WTC11 (cell line): ENCODE data around the gene C17orf67. TPM values are rescaled to one million over a fixed set of nuclear protein-coding genes. Genes with fewer than 3 reads are reported as not detected.
A peak's percentile ranks its signal among the peaks of the same experiment; 100 is the strongest.

Experiments used
- ATAC-seq: fragments of 200-7000 bp; cut with Tn5 transposase; 2 replicates; pipeline ENCODE4 v1.10.0; 2021; ENCODE audit warnings: mild to moderate bottlenecking, moderate library complexity
- CTCF ChIA-PET: fragments of 300-600 bp; sonication (Branson Sonifier 250); formaldehyde crosslinking; loops from one replicate; lab custom pipeline; 2021; ENCODE audit warnings: antibody characterized with exemption; lab: Charles Lee
- POLR2A ChIA-PET: fragments of 350-600 bp; sonication (Branson Sonifier 250); formaldehyde crosslinking; loops from one replicate; lab custom pipeline; 2021; ENCODE audit warnings: antibody characterized with exemption; lab: Charles Lee
- DNase-seq: peaks from one replicate; pipeline ENCODE4 v3.0.0; 2021; ENCODE audit warnings: low spot score
- H3K27ac Mint-ChIP-seq: 2 replicates; pipeline ENCODE4 v1.8.0; 2021; ENCODE audit warnings: mixed read lengths
- H3K27me3 Mint-ChIP-seq: 2 replicates; pipeline ENCODE4 v1.8.0; 2021; ENCODE audit warnings: low read depth, mild to moderate bottlenecking, moderate library complexity, mixed read lengths
- H3K36me3 Mint-ChIP-seq: 2 replicates; pipeline ENCODE4 v1.8.0; 2021; ENCODE audit warnings: mixed read lengths
- H3K4me1 Mint-ChIP-seq: 2 replicates; pipeline ENCODE4 v1.8.0; 2022; ENCODE audit warnings: mixed read lengths
- H3K4me3 Mint-ChIP-seq: 2 replicates; pipeline ENCODE4 v1.8.0; 2021; ENCODE audit warnings: mild to moderate bottlenecking, moderate library complexity, mixed read lengths
- H3K9me3 Mint-ChIP-seq: 2 replicates; pipeline ENCODE4 v1.8.0; 2021; ENCODE audit warnings: mixed read lengths
- GABPB1 ChIP-seq: sonication (generic); formaldehyde crosslinking; IDR thresholded peaks from 2 replicates; pipeline ENCODE4 v1.8.1; 2023; ENCODE audit warnings: mild to moderate bottlenecking, missing genetic modification reagents
- GTF2I ChIP-seq: fragments of 250-450 bp; sonication (Bioruptor Pico); conservative IDR thresholded peaks from 2 replicates; pipeline ENCODE4 v1.4.0; 2021; ENCODE audit warnings: mild to moderate bottlenecking
- HMGA2 ChIP-seq: fragments of 250-450 bp; sonication (Bioruptor Pico); IDR thresholded peaks from 2 replicates; pipeline ENCODE4 v1.4.0; 2021; ENCODE audit warnings: mild to moderate bottlenecking, moderate library complexity
- KAT7 ChIP-seq: sonication (generic); formaldehyde crosslinking; IDR thresholded peaks from 2 replicates; pipeline ENCODE4 v1.8.1; 2023; ENCODE audit warnings: missing genetic modification reagents, mild to moderate bottlenecking, borderline replicate concordance
- NFE2L1 ChIP-seq: sonication (generic); formaldehyde crosslinking; IDR thresholded peaks from 2 replicates; pipeline ENCODE4 v1.8.1; 2023; ENCODE audit warnings: missing genetic modification reagents
- PRRX2 ChIP-seq: fragments of 250-450 bp; sonication (Bioruptor Pico); IDR thresholded peaks from 2 replicates; pipeline ENCODE4 v1.8.0; 2021; ENCODE audit warnings: mild to moderate bottlenecking
- SMAD4 ChIP-seq: sonication (generic); formaldehyde crosslinking; IDR thresholded peaks from 2 replicates; pipeline ENCODE4 v1.8.0; 2022; ENCODE audit warnings: mild to moderate bottlenecking, missing genetic modification reagents
- SP1 ChIP-seq: sonication (generic); formaldehyde crosslinking; conservative IDR thresholded peaks from 2 replicates; pipeline ENCODE4 v1.8.1; 2022; ENCODE audit warnings: missing genetic modification reagents
- ZNF121 ChIP-seq: sonication (generic); formaldehyde crosslinking; IDR thresholded peaks from 2 replicates; pipeline ENCODE4 v1.8.0; 2023; ENCODE audit warnings: missing genetic modification reagents
- ZNF317 ChIP-seq: sonication (generic); formaldehyde crosslinking; IDR thresholded peaks from 2 replicates; pipeline ENCODE4 v1.8.1; 2023; ENCODE audit warnings: low read depth, mild to moderate bottlenecking, moderate library complexity, missing genetic modification reagents, borderline replicate concordance
- total RNA-seq: library from RNA; stranded (reverse); gene quantifications from 3 replicates; pipeline ENCODE4 v1.2.3, GENCODE V29; 2021
- TF ChIP-seq, protein P1 (sequence below): sonication (generic); formaldehyde crosslinking; IDR thresholded peaks from 2 replicates; pipeline ENCODE4 v1.8.1; 2022; ENCODE audit warnings: mild to moderate bottlenecking, moderate library complexity, missing genetic modification reagents
- TF ChIP-seq, protein P2 (sequence below): sonication (generic); formaldehyde crosslinking; IDR thresholded peaks from 2 replicates; pipeline ENCODE4 v1.8.1; 2023; ENCODE audit warnings: mild to moderate bottlenecking, missing genetic modification reagents, moderate library complexity
- TF ChIP-seq, protein P3 (sequence below): sonication (generic); formaldehyde crosslinking; IDR thresholded peaks from 2 replicates; pipeline ENCODE4 v1.8.0; 2023; ENCODE audit warnings: mild to moderate bottlenecking, missing genetic modification reagents
- TF ChIP-seq, protein P4 (sequence below): sonication (generic); formaldehyde crosslinking; IDR thresholded peaks from 2 replicates; pipeline ENCODE4 v1.8.1; 2023; ENCODE audit warnings: mild to moderate bottlenecking, missing genetic modification reagents, borderline replicate concordance
- TF ChIP-seq, protein P5 (sequence below): fragments of 250-450 bp; sonication (Bioruptor Pico); IDR thresholded peaks from 2 replicates; pipeline ENCODE4 v1.9.0; 2021; ENCODE audit warnings: mild to moderate bottlenecking

Gene C17orf67
- total RNA-seq, 1 experiment from 2014 or later, result 3.3 TPM

DNA sequence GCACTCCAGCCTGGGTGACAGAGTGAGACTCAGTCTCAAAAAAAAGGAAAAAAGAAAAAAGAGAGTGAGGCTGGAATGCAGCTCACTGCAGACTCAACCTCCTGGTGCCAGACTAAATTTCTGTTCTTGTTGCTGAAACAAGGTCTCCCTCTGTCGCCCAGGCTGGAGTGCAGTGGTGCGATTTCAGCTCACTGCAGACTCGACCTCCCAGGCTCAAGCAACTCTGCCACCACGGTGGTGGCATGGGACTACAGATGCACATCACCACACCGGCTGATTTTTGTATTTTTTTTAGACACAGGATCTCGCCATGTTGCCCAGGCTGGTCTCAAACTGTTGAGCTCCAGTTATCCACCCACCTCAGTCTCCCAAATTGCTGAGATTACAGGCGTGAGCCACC, 45.6 kb upstream of the C17orf67 start:
- ChIA-PET POLR2A (no interaction called here), CTCF (interaction anchor here (0.7 to 1.5 kb wide), 5 partner anchors 10 to 904 kb away, joined by 3 to 6 read pairs (median 3); no protein-coding TSS in a partner anchor)
- DNase-seq (no peak), ATAC-seq (no peak)
- no peak overlapping the region for H3K4me3 Mint-ChIP-seq
- H3K27me3 Mint-ChIP-seq, result peaks cover 10% of the 10 kb centered on the region
- H3K9me3 Mint-ChIP-seq, result peaks cover 15% of the 10 kb centered on the region
- H3K4me1 Mint-ChIP-seq, result no peaks in the 10 kb centered on the region
- no peaks in the 10 kb centered on the region for H3K36me3 Mint-ChIP-seq
- no peak for TF ChIP-seq PRRX2 (CRISPR knock-in tag)
- no peak for TF ChIP-seq SMAD4 (CRISPR knock-in tag)
- TF ChIP-seq HMGA2, result no peak
- TF ChIP-seq, protein P1, sequence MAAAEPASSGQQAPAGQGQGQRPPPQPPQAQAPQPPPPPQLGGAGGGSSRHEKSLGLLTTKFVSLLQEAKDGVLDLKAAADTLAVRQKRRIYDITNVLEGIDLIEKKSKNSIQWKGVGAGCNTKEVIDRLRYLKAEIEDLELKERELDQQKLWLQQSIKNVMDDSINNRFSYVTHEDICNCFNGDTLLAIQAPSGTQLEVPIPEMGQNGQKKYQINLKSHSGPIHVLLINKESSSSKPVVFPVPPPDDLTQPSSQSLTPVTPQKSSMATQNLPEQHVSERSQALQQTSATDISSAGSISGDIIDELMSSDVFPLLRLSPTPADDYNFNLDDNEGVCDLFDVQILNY (CRISPR knock-in tag), result no peak
- TF ChIP-seq, protein P2, sequence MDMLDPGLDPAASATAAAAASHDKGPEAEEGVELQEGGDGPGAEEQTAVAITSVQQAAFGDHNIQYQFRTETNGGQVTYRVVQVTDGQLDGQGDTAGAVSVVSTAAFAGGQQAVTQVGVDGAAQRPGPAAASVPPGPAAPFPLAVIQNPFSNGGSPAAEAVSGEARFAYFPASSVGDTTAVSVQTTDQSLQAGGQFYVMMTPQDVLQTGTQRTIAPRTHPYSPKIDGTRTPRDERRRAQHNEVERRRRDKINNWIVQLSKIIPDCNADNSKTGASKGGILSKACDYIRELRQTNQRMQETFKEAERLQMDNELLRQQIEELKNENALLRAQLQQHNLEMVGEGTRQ (CRISPR knock-in tag), result no peak
- TF ChIP-seq ZNF121 (CRISPR knock-in tag), result no peak
- TF ChIP-seq NFE2L1 (CRISPR knock-in tag), result no peak
- no peak for TF ChIP-seq GABPB1 (CRISPR knock-in tag)
- TF ChIP-seq GTF2I (CRISPR knock-in tag), result no peak
- TF ChIP-seq, protein P3, sequence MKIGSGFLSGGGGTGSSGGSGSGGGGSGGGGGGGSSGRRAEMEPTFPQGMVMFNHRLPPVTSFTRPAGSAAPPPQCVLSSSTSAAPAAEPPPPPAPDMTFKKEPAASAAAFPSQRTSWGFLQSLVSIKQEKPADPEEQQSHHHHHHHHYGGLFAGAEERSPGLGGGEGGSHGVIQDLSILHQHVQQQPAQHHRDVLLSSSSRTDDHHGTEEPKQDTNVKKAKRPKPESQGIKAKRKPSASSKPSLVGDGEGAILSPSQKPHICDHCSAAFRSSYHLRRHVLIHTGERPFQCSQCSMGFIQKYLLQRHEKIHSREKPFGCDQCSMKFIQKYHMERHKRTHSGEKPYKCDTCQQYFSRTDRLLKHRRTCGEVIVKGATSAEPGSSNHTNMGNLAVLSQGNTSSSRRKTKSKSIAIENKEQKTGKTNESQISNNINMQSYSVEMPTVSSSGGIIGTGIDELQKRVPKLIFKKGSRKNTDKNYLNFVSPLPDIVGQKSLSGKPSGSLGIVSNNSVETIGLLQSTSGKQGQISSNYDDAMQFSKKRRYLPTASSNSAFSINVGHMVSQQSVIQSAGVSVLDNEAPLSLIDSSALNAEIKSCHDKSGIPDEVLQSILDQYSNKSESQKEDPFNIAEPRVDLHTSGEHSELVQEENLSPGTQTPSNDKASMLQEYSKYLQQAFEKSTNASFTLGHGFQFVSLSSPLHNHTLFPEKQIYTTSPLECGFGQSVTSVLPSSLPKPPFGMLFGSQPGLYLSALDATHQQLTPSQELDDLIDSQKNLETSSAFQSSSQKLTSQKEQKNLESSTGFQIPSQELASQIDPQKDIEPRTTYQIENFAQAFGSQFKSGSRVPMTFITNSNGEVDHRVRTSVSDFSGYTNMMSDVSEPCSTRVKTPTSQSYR, result no peak
- TF ChIP-seq, protein P4, sequence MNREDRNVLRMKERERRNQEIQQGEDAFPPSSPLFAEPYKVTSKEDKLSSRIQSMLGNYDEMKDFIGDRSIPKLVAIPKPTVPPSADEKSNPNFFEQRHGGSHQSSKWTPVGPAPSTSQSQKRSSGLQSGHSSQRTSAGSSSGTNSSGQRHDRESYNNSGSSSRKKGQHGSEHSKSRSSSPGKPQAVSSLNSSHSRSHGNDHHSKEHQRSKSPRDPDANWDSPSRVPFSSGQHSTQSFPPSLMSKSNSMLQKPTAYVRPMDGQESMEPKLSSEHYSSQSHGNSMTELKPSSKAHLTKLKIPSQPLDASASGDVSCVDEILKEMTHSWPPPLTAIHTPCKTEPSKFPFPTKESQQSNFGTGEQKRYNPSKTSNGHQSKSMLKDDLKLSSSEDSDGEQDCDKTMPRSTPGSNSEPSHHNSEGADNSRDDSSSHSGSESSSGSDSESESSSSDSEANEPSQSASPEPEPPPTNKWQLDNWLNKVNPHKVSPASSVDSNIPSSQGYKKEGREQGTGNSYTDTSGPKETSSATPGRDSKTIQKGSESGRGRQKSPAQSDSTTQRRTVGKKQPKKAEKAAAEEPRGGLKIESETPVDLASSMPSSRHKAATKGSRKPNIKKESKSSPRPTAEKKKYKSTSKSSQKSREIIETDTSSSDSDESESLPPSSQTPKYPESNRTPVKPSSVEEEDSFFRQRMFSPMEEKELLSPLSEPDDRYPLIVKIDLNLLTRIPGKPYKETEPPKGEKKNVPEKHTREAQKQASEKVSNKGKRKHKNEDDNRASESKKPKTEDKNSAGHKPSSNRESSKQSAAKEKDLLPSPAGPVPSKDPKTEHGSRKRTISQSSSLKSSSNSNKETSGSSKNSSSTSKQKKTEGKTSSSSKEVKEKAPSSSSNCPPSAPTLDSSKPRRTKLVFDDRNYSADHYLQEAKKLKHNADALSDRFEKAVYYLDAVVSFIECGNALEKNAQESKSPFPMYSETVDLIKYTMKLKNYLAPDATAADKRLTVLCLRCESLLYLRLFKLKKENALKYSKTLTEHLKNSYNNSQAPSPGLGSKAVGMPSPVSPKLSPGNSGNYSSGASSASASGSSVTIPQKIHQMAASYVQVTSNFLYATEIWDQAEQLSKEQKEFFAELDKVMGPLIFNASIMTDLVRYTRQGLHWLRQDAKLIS, result no peak
- TF ChIP-seq SP1, result no peak
- H3K27ac Mint-ChIP-seq, result no peak overlapping the region

DNA sequence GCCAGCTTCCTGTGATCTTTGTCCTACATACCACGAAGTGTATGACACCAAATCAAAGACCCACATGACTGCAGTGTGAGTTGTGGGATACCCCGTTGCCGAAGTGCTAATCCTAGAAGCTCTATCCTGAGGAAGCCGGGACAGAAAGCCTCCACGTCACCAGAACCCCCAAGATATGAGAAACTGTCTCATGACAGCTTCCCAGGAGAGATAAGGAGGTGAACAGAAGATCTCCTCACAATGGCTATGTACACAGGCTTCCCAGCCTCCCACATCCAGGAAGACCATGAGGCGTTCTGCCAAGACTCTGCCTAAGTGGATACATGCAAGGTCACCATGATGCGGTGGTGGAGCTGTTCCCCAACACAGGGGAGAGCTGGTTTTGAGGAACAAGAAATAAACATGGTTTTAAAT, 43.1 kb upstream of the C17orf67 start:
- ATAC-seq, result no peak
- no peak for TF ChIP-seq KAT7
- TF ChIP-seq, all 79 proteins: peak for 0
- Mint-ChIP-seq H3K36me3 (no peaks in the 10 kb centered on the region), H3K4me1 (no peaks in the 10 kb centered on the region), H3K27ac (no peak overlapping the region), H3K9me3 (peaks cover 15% of the 10 kb centered on the region), H3K27me3 (peaks cover 10% of the 10 kb centered on the region), H3K4me3 (no peak overlapping the region)
- ChIA-PET CTCF (no interaction called here), POLR2A (no interaction called here)
- no peak for DNase-seq

DNA sequence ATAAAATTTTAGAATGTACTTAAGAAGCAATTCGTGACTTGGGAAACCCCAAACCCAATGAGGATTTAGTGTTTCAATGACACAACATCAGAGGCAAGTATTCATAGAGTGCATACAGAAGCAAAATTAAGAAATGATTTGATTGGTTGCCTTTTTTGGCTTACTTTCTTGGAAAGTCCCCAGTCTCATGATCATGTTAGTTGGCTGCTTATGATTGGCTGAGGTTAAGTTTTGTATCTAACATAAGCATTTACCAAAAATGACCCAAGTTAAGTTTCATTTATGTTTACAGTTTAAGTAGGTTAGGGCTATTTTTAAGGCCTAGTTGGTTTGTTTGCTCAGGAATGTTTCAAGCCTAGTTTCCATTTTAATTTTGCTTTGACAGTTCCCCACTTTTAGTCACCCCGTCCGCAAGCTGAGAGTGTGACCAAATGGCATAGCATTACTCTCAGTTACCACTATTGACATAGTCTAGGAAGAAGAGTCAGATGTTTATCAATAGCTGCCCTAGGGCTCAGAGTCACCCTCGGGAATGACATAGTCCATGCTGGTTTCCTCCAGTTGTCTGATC, 36.4 kb upstream of the C17orf67 start:
- DNase-seq, result no peak
- POLR2A ChIA-PET, result no interaction called here
- no peak overlapping the region for H3K4me3 Mint-ChIP-seq
- H3K27ac Mint-ChIP-seq, result no peak overlapping the region; the same call in 1 of the 2 replicates
- H3K27me3 Mint-ChIP-seq, result no peaks in the 10 kb centered on the region
- H3K4me1 Mint-ChIP-seq, result no peaks in the 10 kb centered on the region
- CTCF ChIA-PET, result interaction anchor here (0.9 to 1.3 kb wide), 2 partner anchors 33 to 50 kb away, joined by 3 read pairs; no protein-coding TSS in a partner anchor
- H3K9me3 Mint-ChIP-seq, result no peaks in the 10 kb centered on the region
- TF ChIP-seq ZNF317 (CRISPR knock-in tag), result peak; percentile 82
- TF ChIP-seq, protein P5, sequence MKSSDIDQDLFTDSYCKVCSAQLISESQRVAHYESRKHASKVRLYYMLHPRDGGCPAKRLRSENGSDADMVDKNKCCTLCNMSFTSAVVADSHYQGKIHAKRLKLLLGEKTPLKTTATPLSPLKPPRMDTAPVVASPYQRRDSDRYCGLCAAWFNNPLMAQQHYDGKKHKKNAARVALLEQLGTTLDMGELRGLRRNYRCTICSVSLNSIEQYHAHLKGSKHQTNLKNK (CRISPR knock-in tag), result no peak
- H3K36me3 Mint-ChIP-seq, result no peaks in the 10 kb centered on the region
- ATAC-seq, result no peak
